Motor neuron (in vitro differentiated cells): ENCODE measurements around the gene MPV17L2. TPM values are rescaled to one million over a fixed set of nuclear protein-coding genes. Genes with fewer than 3 reads are reported as not detected.

Experiments used
- ATAC-seq, 8 experiments: fragments of 200-7000 bp; cut with Tn5 transposase; replicated peaks in 6 of 8; 2 replicates each; pipeline ENCODE4 v1.8.0; 2021; ENCODE audit warnings: mild to moderate bottlenecking in 8 of 8, moderate library complexity in 8 of 8
- H3K27ac ChIP-seq, 2 donors: fragments of 250-450 bp; sonication (Bioruptor Pico); 2 replicates each; pipeline ENCODE4 v1.9.0; 2021; ENCODE audit warnings: antibody characterized with exemption in 2 of 2, mild to moderate bottlenecking in 2 of 2, moderate library complexity in 1 of 2
- H3K4me1 ChIP-seq, 2 donors: fragments of 250-450 bp; sonication (Bioruptor Pico); replicated peaks in 1 of 2; 2 replicates each; pipeline ENCODE4 v1.6.1; 2021; ENCODE audit warnings: antibody characterized with exemption in 2 of 2, mild to moderate bottlenecking in 2 of 2, moderate library complexity in 1 of 2
- H3K4me3 ChIP-seq, 5 donors: fragments of 250-450 bp; sonication (Bioruptor Pico); 2 replicates each; pipeline ENCODE4 v1.9.0; 2021; ENCODE audit warnings: antibody characterized with exemption in 5 of 5, mild to moderate bottlenecking in 5 of 5, moderate library complexity in 4 of 5
- WGBS, 10 experiments: fragments of 450-650 bp; shearing (Covaris generic); methylation state at CpG; one replicate each; pipeline ENCODE4 v1.0.0; 2022; 5-methylcytosine and 5-hydroxymethylcytosine counted together
- in situ Hi-C, 9 experiments: fragments of 400-800 bp; cut with MboI; loops; one replicate each; pipeline ENCODE4 v1.15.0; 2021; ENCODE audit warnings: low sequenced_read_pairs in 9 of 9, low pct_unique_long_range_greater_than_20kb in 2 of 9; ENCODE audit not compliant: unreplicated experiment in 9 of 9
- total RNA-seq, 8 experiments: library from RNA; unstranded; fragments of 300-600 nt; gene quantifications; 2 replicates each; pipeline versions ENCODE4 v1.2.3 to v1.2.4, GENCODE V29; 2022

The MPV17L2 gene
- total RNA-seq, 8 experiments from 2014 or later: 6.6 to 22.9 (median 11.1) TPM

DNA sequence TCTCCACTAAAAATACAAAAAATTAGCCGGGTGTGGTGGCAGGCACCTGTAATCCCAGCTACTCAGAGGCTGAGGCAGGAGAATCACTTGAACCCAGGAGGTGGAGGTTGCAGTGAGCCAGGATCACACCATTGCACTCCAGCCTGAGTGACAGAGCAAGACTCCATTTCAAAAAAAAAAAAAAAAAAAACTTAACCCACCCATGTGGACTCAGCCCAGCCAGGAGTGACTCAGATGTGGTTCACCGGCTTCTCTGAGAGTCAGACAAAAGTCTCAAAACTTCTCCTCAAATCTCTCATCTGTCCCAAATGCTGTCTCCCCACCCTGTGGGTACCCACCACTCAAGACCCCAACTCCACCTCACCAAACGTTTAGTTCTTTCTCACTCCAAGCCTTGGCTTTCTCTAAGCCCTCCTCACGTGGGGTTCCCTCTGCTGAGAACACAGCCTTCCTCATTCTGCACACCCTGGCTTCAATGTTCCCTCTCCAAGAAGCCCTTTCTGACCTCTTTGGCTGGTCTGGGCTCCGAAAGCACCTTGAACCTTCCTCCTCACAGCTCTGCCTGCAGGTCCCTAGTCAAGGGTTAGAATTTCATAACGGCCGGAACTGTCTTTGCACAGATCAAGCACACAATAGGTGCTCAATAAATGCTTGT lies 21.9 kb downstream of the MPV17L2 start:
- in situ Hi-C loops: no loop called here
- no peaks in the 10 kb centered on the region for H3K4me1 ChIP-seq
- H3K27ac ChIP-seq: no peak overlapping the region
- peak in 3 of 8 experiments; percentile 25 to 93 (median 89) for ATAC-seq
- WGBS, 10 experiments: 0 to 86% (median 47%) methylated on average over 1 to 6 of the region's 7 CpGs; no CpG with 5 or more reads in 4 of the 10 experiments
- no peak overlapping the region for H3K4me3 ChIP-seq

DNA sequence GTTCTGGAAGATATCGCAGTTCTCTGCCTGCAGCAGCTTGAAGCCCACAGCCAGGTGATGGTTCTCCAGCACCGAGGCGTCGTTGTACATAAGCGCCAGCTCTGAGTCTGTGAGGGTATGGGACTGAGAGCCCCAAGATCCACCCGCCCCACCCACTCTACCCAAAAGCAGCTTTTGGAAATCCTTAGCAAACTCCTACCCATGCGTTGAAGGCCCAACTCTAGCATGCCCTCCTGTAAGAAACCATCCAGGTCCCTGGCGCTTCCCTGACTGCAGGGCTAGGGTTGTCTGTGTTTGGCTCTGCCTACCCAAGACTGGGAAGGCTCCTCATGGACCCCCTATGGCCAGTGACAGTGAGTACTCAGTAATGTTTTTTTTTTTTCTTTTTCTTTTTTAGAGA lies 23.8 kb downstream of the MPV17L2 start:
- in situ Hi-C loops: no loop called here
- Histone ChIP-seq H3K4me3 (no peak overlapping the region), H3K4me1 (no peaks in the 10 kb centered on the region), H3K27ac (no peak overlapping the region)
- no peak for ATAC-seq
- 50 to 100% (median 83%) methylated on average over 1 to 3 of the region's 8 CpGs; no CpG with 5 or more reads in 5 of the 10 experiments for WGBS, 10 experiments

DNA sequence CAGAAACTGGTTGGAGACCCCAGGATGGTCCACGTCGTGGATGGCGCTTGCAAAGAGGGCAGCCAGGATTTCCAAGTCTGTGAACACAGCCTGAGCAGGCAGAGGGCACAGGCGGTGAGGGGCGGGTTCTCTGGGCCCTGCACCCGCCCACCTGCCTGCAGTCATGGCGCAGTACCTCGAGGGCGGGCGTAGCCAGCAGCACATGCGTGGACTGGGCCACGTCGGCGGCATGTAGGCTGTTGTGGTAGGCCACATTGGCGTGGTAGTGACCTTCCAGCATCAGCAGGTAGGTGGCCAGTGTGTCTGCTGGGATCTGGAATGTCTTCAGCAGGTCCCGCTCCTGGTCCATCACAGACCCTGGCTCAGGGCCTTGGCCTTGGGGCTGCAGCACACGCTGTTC lies 25.1 kb downstream of the MPV17L2 start:
- Histone ChIP-seq H3K4me1 (no peaks in the 10 kb centered on the region), H3K27ac (no peak overlapping the region), H3K4me3 (no peak overlapping the region)
- 47 to 88% (median 69%) methylated on average over 1 to 7 of the region's 17 CpGs; no CpG with 5 or more reads in 3 of the 10 experiments for WGBS, 10 experiments
- in situ Hi-C loops: no loop called here
- peak in 2 of 8 experiments; percentile 12 to 21 for ATAC-seq

- in situ Hi-C loops: no loop called here
- H3K27ac ChIP-seq: no peak overlapping the region
- ATAC-seq: no peak
- H3K4me1 ChIP-seq: no peaks in the 10 kb centered on the region
- 40 to 90% (median 80%) methylated on average over 1 to 3 of the region's 3 CpGs; no CpG with 5 or more reads in 5 of the 10 experiments for WGBS, 10 experiments
- H3K4me3 ChIP-seq: no peak overlapping the region
These were observed 25.6 kb downstream of the MPV17L2 start for GRCh38 chr19:18218600-18218999.

GRCh38 chr19:18219911-18220631 lies 27.1 kb downstream of the MPV17L2 start:
- Histone ChIP-seq H3K27ac (no peak overlapping the region), H3K4me3 (no peak overlapping the region)

GRCh38 chr19:18220632-18221275 lies 27.7 kb downstream of the MPV17L2 start:
- no peak overlapping the region for H3K4me3 ChIP-seq
- in situ Hi-C loops: no loop called here

More at GRCh38 chr19:18219911-18220631, 27.1 kb downstream of the MPV17L2 start:
- peaks cover 0 to 4% of the 10 kb centered on the region in 2 donors for H3K4me1 ChIP-seq
- WGBS, 10 experiments: 16 to 88% (median 73%) methylated on average over 1 to 17 of the region's 28 CpGs; no CpG with 5 or more reads in 3 of the 10 experiments
- no peak for ATAC-seq
- in situ Hi-C loops: no loop called here

DNA sequence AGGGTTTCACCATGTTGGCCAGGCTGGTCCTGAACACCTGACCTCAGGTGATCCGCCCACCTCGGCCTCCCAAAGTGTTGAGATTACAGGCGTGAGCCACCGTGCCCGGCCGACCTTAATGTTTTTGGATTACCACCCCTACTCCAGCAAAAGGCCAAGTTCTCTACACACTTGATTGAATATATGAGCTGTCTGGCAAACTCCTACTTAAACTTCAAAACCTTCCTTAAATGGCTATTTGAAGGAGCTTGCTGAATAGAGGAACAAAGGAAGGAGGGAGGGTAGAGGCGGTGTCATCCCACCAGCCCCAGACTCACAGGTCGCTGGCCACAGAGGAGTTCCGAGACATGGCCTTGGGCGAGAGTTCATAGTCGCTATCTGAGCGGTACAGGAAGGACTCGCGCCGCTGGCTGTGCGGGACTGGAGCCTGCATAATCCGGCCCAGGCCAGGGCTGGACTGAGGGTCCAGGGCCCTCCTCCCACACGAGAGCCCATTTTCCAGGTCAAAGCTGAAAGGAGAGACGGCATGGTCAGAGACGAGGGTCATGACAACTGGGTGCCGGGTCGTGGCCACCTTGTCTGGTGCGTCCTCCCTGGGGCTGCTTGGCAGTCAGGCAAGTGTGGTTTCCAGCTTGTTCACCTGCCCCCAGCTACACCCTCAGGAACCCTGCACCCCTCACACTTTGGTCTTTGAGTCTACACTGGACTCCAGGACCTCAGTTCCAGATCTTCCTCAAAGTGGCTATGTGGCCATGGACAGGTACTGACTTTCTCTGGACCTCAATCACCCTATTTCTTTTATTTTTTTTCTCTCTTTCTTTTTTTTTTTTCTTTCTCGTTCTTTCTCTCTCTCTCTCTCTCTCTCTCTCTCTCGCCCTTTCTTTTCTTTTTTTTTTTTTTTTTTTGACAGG lies 29.1 kb downstream of the MPV17L2 start:
- H3K4me3 ChIP-seq: no peak overlapping the region
- no peak for ATAC-seq
- H3K27ac ChIP-seq: no peak overlapping the region
- in situ Hi-C loops: no loop called here
- WGBS, 10 experiments: 26 to 97% (median 74%) methylated on average over 2 to 14 of the region's 25 CpGs
- H3K4me1 ChIP-seq: peaks cover 7 to 16% of the 10 kb centered on the region in 2 donors

More at GRCh38 chr19:18220632-18221275, 27.7 kb downstream of the MPV17L2 start:
- ATAC-seq: no peak
- no peak overlapping the region for H3K27ac ChIP-seq
- peaks cover 2 to 10% of the 10 kb centered on the region in 2 donors for H3K4me1 ChIP-seq
- 0 to 19% methylated on average over 2 to 3 of the region's 33 CpGs; no CpG with 5 or more reads in 8 of the 10 experiments for WGBS, 10 experiments

DNA sequence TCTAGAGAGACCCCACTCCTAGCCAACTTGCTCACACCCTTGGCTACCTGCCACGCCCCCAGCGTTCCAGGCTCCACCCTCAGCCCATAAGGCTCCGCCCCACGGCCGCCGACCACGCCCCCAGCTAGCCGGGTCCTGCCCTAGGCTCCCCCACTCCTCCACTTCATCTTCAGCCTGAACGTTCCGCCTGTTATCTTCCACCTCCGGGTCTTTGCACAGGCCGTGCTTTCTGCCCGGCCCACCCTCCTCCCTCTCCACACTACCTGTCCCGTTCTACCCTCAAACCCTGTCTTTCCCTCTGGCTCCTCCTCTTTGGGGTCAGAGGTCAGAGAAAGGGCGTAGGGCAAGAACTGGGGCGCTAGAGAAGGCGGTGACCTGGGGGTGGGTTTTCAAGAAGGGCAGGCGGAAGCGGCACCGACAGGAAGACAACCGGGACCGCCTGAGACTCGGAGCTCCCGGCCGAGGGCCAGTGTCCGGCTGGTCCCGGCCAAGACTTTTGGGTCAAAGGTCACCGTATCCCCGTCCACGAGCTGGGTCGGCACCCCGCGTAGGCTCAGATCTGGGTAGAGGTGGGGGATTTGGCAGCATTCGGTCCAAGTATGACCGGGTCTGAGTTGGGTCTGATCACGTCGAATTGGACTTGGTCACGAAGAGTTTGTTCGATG lies 31.0 kb downstream of the MPV17L2 start:
- Histone ChIP-seq H3K4me1 (peaks cover 7 to 16% of the 10 kb centered on the region in 2 donors), H3K4me3 (peak overlapping the region; percentile 26 to 36 (median 31)), H3K27ac (no peak overlapping the region)
- WGBS, 10 experiments: 0 to 10% (median 0%) methylated on average over 2 to 25 of the region's 39 CpGs; no CpG with 5 or more reads in 3 of the 10 experiments
- in situ Hi-C loops: no loop called here
- ATAC-seq: peak in 6 of 8 experiments; percentile 3 to 18 (median 14)

DNA sequence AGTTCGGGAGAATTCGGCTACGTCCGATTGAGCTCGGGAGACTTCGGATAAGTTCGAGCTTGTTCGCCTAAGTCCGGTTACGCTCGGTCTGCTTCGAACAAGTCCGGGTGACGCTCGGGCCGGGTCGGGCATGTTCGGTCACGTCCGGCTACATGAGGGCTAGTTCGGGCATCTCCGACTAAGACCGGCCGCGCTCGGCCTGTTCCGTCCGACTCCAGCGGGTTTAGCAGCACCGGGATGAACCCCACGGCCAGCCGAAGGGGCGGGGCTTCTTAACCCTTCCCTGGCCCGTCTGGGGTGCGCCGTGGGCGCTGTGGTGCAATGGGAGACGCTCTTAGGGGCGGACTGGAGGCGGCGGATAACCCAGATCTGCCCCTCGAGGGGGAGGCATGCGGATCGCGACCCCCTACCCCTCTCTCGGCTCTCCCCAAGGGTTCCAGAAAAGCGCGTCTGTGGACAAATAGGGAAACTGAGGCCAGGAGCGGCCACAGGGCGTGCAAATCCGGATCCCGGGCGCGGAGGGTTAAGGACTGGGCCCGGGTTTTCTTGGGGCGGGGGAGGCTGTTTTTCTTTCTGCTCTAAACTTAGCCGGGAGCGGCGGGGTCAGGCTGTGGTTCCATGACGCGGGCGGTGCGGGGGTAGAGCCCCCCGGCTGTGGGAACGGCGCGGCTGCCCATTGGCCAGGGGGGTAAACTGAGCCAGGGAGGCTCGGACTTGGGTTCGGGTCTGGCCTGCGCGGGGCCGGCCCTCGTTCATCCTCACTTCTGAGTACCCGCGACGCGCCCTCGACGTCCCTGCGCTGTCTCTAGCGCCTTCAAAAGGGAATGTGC lies 31.7 kb downstream of the MPV17L2 start:
- ATAC-seq: peak; percentile 93 to 100 (median 98)
- H3K4me1 ChIP-seq: peaks cover 7 to 16% of the 10 kb centered on the region in 2 donors
- peak overlapping the region; percentile 26 to 36 (median 31) for H3K4me3 ChIP-seq
- WGBS, 10 experiments: 0 to 6% (median 0%) methylated on average over 1 to 37 of the region's 81 CpGs; no CpG with 5 or more reads in 3 of the 10 experiments
- H3K27ac ChIP-seq: no peak overlapping the region
- in situ Hi-C loops: no loop called here

DNA sequence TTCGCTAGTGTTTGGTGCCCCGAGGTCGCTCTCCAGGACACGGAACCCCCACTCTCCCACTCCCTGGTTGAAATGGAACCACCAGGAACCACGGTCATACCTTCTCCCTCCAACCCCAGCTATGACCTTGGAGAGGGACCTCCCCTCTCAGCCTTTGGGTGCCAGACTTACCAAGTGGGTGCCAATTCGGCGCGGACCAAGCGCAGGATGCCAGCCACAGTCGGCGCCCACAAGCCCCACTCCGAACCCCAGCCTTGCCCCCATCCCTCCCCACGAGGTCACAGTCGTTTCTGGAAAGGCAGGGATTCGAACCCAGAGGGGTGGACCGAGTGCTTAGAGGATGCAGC lies 32.3 kb downstream of the MPV17L2 start:
- peak overlapping the region in 1 of 5 donors; percentile 21 for H3K4me3 ChIP-seq
- in situ Hi-C loops: no loop called here
- 0 to 20% (median 17%) methylated on average over 1 to 2 of the region's 16 CpGs; no CpG with 5 or more reads in 7 of the 10 experiments for whole genome bisulfite sequencing, 10 experiments
- peaks cover 7 to 16% of the 10 kb centered on the region in 2 donors for H3K4me1 ChIP-seq
- no peak for ATAC-seq
- no peak overlapping the region for H3K27ac ChIP-seq

- H3K4me3 ChIP-seq: peak within 1 kb of the TSS in 1 of 5 donors; percentile 21
- in situ Hi-C loops: no loop called here
- peak in 4 of 8 experiments; percentile 12 to 48 (median 28) for ATAC-seq
- WGBS, 10 experiments: 0 to 30% (median 11%) methylated on average over 1 to 5 of the region's 51 CpGs; no CpG with 5 or more reads in 7 of the 10 experiments
- peak within 1 kb of the TSS in 1 of 2 donors; percentile 15 for H3K27ac ChIP-seq
- peaks cover 7 to 17% of the 10 kb centered on the region in 2 donors for H3K4me1 ChIP-seq
These were observed 32.9 kb downstream of the MPV17L2 start, which contains the start of gene PDE4C for GRCh38 chr19:18225702-18226468. PDE4C (minus strand) TSS chr19:18226438; CDS start chr19:18226415, 23 bp downstream.
